Endothelial cell (in vitro differentiated cells): ENCODE data around the gene AAK1. TPM values are rescaled to one million over a fixed set of nuclear protein-coding genes. Genes with fewer than 3 reads are reported as not detected.

Experiments
- DNase-seq: peaks from one replicate; pipeline ENCODE4 v3.0.0; 2021; ENCODE audit warnings: low spot score
- H3K27ac Mint-ChIP-seq: one replicate; pipeline ENCODE4 v1.8.0; 2021; ENCODE audit warnings: mixed read lengths, inconsistent platforms; ENCODE audit not compliant: unreplicated experiment
- H3K27me3 Mint-ChIP-seq: one replicate; pipeline ENCODE4 v1.8.0; 2021; ENCODE audit warnings: mild to moderate bottlenecking, moderate library complexity, mixed read lengths, inconsistent platforms; ENCODE audit not compliant: unreplicated experiment
- H3K36me3 Mint-ChIP-seq: one replicate; pipeline ENCODE4 v1.8.0; 2021; ENCODE audit warnings: mild to moderate bottlenecking, low read depth, mixed read lengths, inconsistent platforms; ENCODE audit not compliant: unreplicated experiment
- H3K4me1 Mint-ChIP-seq: one replicate; pipeline ENCODE4 v1.8.0; 2021; ENCODE audit warnings: mild to moderate bottlenecking, mixed read lengths, inconsistent platforms; ENCODE audit not compliant: unreplicated experiment
- H3K4me3 Mint-ChIP-seq: one replicate; pipeline ENCODE4 v1.8.0; 2021; ENCODE audit warnings: mild to moderate bottlenecking, mixed read lengths, inconsistent platforms; ENCODE audit not compliant: unreplicated experiment
- H3K9me3 Mint-ChIP-seq: one replicate; pipeline ENCODE4 v1.8.0; 2021; ENCODE audit warnings: mixed read lengths, inconsistent platforms; ENCODE audit not compliant: unreplicated experiment
- total RNA-seq: library from RNA; stranded (reverse); fragmentation: NEBNext Ultra II Directional; extraction: Animal tissue kit (Norgen Biotek cat#: 25700); gene quantifications from one replicate; pipeline ENCODE4 v1.2.1, GENCODE V29; 2021; ENCODE audit not compliant: unreplicated experiment
- TF ChIP-seq, protein P1 (sequence below): fragments of 200-600 bp; sonication (generic); IDR thresholded peaks from one replicate; pipeline ENCODE4 v1.5.0; 2021; ENCODE audit warnings: antibody characterized with exemption; ENCODE audit not compliant: unreplicated experiment

The AAK1 gene
- total RNA-seq, 1 donor from 2014 or later = 144 TPM

DNA sequence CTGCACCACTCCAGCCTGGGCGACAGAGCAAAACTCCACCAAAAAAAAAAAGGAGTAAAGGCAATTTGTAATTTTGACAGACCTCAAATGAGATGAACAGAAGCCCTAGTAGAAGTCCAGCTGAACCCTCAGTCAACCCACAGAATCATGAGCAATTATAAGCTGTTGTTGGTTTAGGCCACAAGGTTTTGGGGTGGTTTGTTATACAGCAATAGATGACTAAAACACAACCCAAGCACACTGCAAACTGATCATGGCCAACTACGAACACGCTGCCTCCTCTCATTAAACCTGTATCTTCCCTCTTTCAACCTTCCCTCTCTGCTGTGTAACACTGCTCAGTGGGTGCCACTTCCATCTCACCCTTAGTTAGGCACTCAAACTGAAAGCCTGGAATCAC, 22.1 kb downstream of the AAK1 start:
- H3K4me1 Mint-ChIP-seq = no peaks in the 10 kb centered on the region
- TF ChIP-seq, protein P1, sequence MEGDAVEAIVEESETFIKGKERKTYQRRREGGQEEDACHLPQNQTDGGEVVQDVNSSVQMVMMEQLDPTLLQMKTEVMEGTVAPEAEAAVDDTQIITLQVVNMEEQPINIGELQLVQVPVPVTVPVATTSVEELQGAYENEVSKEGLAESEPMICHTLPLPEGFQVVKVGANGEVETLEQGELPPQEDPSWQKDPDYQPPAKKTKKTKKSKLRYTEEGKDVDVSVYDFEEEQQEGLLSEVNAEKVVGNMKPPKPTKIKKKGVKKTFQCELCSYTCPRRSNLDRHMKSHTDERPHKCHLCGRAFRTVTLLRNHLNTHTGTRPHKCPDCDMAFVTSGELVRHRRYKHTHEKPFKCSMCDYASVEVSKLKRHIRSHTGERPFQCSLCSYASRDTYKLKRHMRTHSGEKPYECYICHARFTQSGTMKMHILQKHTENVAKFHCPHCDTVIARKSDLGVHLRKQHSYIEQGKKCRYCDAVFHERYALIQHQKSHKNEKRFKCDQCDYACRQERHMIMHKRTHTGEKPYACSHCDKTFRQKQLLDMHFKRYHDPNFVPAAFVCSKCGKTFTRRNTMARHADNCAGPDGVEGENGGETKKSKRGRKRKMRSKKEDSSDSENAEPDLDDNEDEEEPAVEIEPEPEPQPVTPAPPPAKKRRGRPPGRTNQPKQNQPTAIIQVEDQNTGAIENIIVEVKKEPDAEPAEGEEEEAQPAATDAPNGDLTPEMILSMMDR = no peak
- H3K36me3 Mint-ChIP-seq = peaks cover 7% of the 10 kb centered on the region
- no peaks in the 10 kb centered on the region for H3K27me3 Mint-ChIP-seq
- no peak overlapping the region for H3K4me3 Mint-ChIP-seq
- no peak for DNase-seq
- H3K27ac Mint-ChIP-seq = no peak overlapping the region
- H3K9me3 Mint-ChIP-seq = no peaks in the 10 kb centered on the region

- DNase-seq = no peak
- TF ChIP-seq, protein P1 = no peak
- H3K27me3 Mint-ChIP-seq = no peaks in the 10 kb centered on the region
- H3K27ac Mint-ChIP-seq = no peak overlapping the region
- no peak overlapping the region for H3K4me3 Mint-ChIP-seq
- H3K9me3 Mint-ChIP-seq = no peaks in the 10 kb centered on the region
- H3K4me1 Mint-ChIP-seq = no peaks in the 10 kb centered on the region
- H3K36me3 Mint-ChIP-seq = peaks cover 7% of the 10 kb centered on the region
These were observed 22.7 kb downstream of the AAK1 start for GRCh38 chr2:69620870-69621269.

DNA sequence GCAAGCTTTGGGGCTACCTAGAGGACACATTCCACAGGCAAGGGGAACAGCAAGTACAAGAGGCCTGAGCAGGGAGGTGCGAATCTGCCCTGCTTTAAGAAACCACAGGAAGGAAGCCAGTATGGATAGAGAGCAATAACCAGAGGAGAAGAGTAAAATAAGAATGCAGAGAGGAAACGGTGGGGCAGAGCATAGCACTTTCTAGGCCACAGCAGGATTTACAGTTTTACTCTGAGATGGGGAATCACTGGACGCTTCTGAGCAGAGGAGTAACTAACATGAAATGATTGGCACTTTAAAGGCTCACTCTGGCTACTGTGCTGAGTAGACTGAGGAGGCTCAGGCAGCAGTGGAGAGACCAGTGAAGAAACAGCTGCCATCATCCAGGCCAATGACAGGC, 23.8 kb downstream of the AAK1 start:
- Mint-ChIP-seq H3K27ac (no peak overlapping the region), H3K36me3 (peaks cover 10% of the 10 kb centered on the region), H3K4me1 (no peaks in the 10 kb centered on the region), H3K27me3 (no peaks in the 10 kb centered on the region), H3K4me3 (no peak overlapping the region), H3K9me3 (no peaks in the 10 kb centered on the region)
- DNase-seq = no peak
- TF ChIP-seq, protein P1 = no peak

DNA sequence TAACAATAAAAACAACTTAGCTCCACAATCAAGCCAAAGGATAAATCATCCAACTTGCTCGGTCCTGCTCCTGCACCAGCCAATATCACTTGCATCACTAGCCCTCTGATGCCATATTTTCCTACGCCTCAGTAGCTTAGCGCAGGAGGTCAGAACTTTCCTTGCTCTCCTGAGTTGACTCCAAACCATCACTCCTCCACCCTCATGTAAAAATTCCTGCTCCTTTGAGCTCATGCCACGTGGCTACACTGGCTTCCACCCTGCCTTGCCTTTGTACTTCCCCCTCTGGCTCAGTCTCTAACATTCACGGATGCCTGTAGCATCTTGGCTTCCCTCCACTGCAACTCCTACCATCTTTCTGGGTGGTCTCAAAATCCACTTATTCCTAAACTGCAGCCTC, 25.2 kb downstream of the AAK1 start:
- peaks cover 13% of the 10 kb centered on the region for H3K36me3 Mint-ChIP-seq
- H3K27ac Mint-ChIP-seq = no peak overlapping the region
- peaks cover 9% of the 10 kb centered on the region for H3K4me1 Mint-ChIP-seq
- no peak for DNase-seq
- H3K4me3 Mint-ChIP-seq = no peak overlapping the region
- TF ChIP-seq, protein P1 = no peak
- no peaks in the 10 kb centered on the region for H3K9me3 Mint-ChIP-seq
- no peaks in the 10 kb centered on the region for H3K27me3 Mint-ChIP-seq

- DNase-seq = no peak
- no peaks in the 10 kb centered on the region for H3K27me3 Mint-ChIP-seq
- H3K4me1 Mint-ChIP-seq = peaks cover 9% of the 10 kb centered on the region
These were observed 25.8 kb downstream of the AAK1 start for GRCh38 chr2:69617744-69618143.

More at GRCh38 chr2:69617744-69618143, 25.8 kb downstream of the AAK1 start:
- Mint-ChIP-seq H3K36me3 (peaks cover 7% of the 10 kb centered on the region), H3K9me3 (no peaks in the 10 kb centered on the region), H3K4me3 (no peak overlapping the region), H3K27ac (no peak overlapping the region)
- TF ChIP-seq, protein P1 = no peak
